Endothelial cell of umbilical vein (primary cell): Measurements from ENCODE around the gene MAP1B. TPM values are rescaled to one million over a fixed set of nuclear protein-coding genes. Genes with fewer than 3 reads are reported as not detected.

Source experiments
- BruUV-seq: library from RNA; stranded (reverse); fragments of 400-500 nt; replicated peaks from 2 replicates; lab custom pipeline; 2021; lab: Mats Ljungman, UMichigan
- CTCF ChIA-PET: fragments of 300-600, 350-600 bp; sonication (Branson Sonifier 250); formaldehyde crosslinking; loops from one replicate; lab custom pipeline; 2021; ENCODE audit warnings: antibody characterized with exemption, inconsistent platforms; lab: Charles Lee
- POLR2A ChIA-PET: fragments of 300-600, 350-600 bp; sonication (Branson Sonifier 250); formaldehyde crosslinking; loops from one replicate; lab custom pipeline; 2021; ENCODE audit warnings: antibody characterized with exemption, inconsistent platforms; lab: Charles Lee
- DNase-seq: peaks from one replicate; pipeline ENCODE4 v3.0.0-alpha.2; 2011; ENCODE audit warnings: low read depth, low spot score
- FAIRE-seq: peaks from 2 replicates; lab custom pipeline; 2011; peaks lifted over from hg19 to GRCh38; lab: Jason Lieb, UNC
- H2AFZ ChIP-seq: 2 replicates; pipeline ENCODE4 v1.6.0; 2012; ENCODE audit warnings: low read depth, low read length, control low read depth, inconsistent platforms
- H3K27ac ChIP-seq: 2 replicates; pipeline ENCODE4 v1.5.1; 2011; ENCODE audit warnings: low read depth, mild to moderate bottlenecking, control low read depth, low read length, moderate library complexity; ENCODE audit not compliant: insufficient read depth
- H3K27me3 ChIP-seq, 2 experiments: 2 replicates each; pipeline versions ENCODE4 v1.6.0 to v1.6.1; 2011; ENCODE audit warnings: low read length in 2 of 2, mixed read lengths in 1 of 2; ENCODE audit not compliant: control insufficient read depth in 2 of 2, insufficient read depth in 2 of 2
- H3K36me3 ChIP-seq, 2 experiments: 2 replicates in 1 of 2; 3 replicates in 1 of 2; pipeline ENCODE4 v1.5.1; 2011; ENCODE audit warnings: low read length in 2 of 2, mild to moderate bottlenecking in 1 of 2, moderate library complexity in 1 of 2; ENCODE audit not compliant: control insufficient read depth in 2 of 2, insufficient read depth in 2 of 2; ENCODE audit errors: extremely low read depth in 1 of 2
- H3K4me1 ChIP-seq: 3 replicates; pipeline ENCODE4 v1.5.1; 2011; ENCODE audit warnings: mild to moderate bottlenecking, low read length; ENCODE audit not compliant: control insufficient read depth, insufficient read depth; ENCODE audit errors: extremely low read depth
- H3K4me2 ChIP-seq: 2 replicates; pipeline ENCODE4 v1.6.1; 2011; ENCODE audit warnings: low read length, control low read depth, mixed read lengths; ENCODE audit not compliant: insufficient read depth
- H3K4me3 ChIP-seq, 3 experiments: fragments of 200-600 bp in 1 of 3; sonication (generic), shearing (Covaris generic) in 1 of 3; replicated peaks in 1 of 3; 2 replicates each; pipeline ENCODE4 v1.5.1; 2011 to 2016; ENCODE audit warnings: control low read depth in 3 of 3, low read length in 3 of 3, mild to moderate bottlenecking in 2 of 3, inconsistent platforms in 1 of 3, low read depth in 1 of 3, moderate library complexity in 1 of 3; ENCODE audit not compliant: insufficient read depth in 1 of 3
- H3K79me2 ChIP-seq: 2 replicates; pipeline ENCODE4 v1.6.0; 2012; ENCODE audit warnings: low read length, inconsistent platforms; ENCODE audit not compliant: control insufficient read depth, insufficient read depth
- H3K9ac ChIP-seq: replicated peaks from 2 replicates; pipeline ENCODE3; 2011; ENCODE audit warnings: low read length, control low read depth; ENCODE audit not compliant: insufficient read depth; ENCODE audit errors: extremely low read depth
- H3K9me1 ChIP-seq: replicated peaks from 3 replicates; pipeline ENCODE4 v1.6.0; 2011; ENCODE audit warnings: mild to moderate bottlenecking, low read length; ENCODE audit not compliant: control insufficient read depth, insufficient read depth; ENCODE audit errors: extremely low read depth
- H3K9me3 ChIP-seq: replicated peaks from 2 replicates; pipeline ENCODE4 v1.5.1; 2012; ENCODE audit warnings: low read length, inconsistent platforms; ENCODE audit not compliant: control insufficient read depth, insufficient read depth
- H4K20me1 ChIP-seq: replicated peaks from 2 replicates; pipeline ENCODE3; 2011; ENCODE audit warnings: mild to moderate bottlenecking, low read length; ENCODE audit not compliant: control insufficient read depth, insufficient read depth; ENCODE audit errors: extremely low read depth
- CTCF ChIP-seq, 2 donors: IDR thresholded peaks; 1 replicate in 1 of 2; 2 replicates in 1 of 2; pipeline ENCODE4 v1.5.1; 2011; ENCODE audit warnings: low read length in 2 of 2, mild to moderate bottlenecking in 2 of 2, moderate library complexity in 2 of 2, control low read depth in 1 of 2, inconsistent platforms in 1 of 2, low read depth in 1 of 2; ENCODE audit not compliant: insufficient read depth in 1 of 2; ENCODE audit errors: extremely low read depth in 1 of 2
- EZH2 ChIP-seq: IDR thresholded peaks from 2 replicates; pipeline ENCODE4 v1.6.1; 2012; ENCODE audit warnings: borderline replicate concordance, low read depth, mild to moderate bottlenecking, moderate library complexity, low read length, inconsistent platforms; ENCODE audit not compliant: severe bottlenecking
- FOS ChIP-seq: IDR thresholded peaks from 2 replicates; pipeline ENCODE4 v1.6.1; 2011; ENCODE audit warnings: mild to moderate bottlenecking, low read length, moderate library complexity, borderline replicate concordance; ENCODE audit not compliant: insufficient read depth
- GATA2 ChIP-seq: IDR thresholded peaks from 2 replicates; pipeline ENCODE4 v1.7.0; 2011; ENCODE audit warnings: low read depth, mild to moderate bottlenecking, moderate library complexity, mixed read lengths, low read length; ENCODE audit not compliant: insufficient read length, insufficient read depth
- JUN ChIP-seq: IDR thresholded peaks from 2 replicates; pipeline ENCODE4 v1.6.1; 2011; ENCODE audit warnings: borderline replicate concordance, low read depth; ENCODE audit not compliant: insufficient read length, insufficient read depth
- MAX ChIP-seq: IDR thresholded peaks from 2 replicates; pipeline ENCODE4 v1.6.1; 2011; ENCODE audit not compliant: insufficient read depth, insufficient read length
- MYC ChIP-seq: IDR thresholded peaks from one replicate; pipeline ENCODE4 v1.6.1; 2011; ENCODE audit warnings: mild to moderate bottlenecking, low read depth, low read length
- POLR2A ChIP-seq: IDR thresholded peaks from 2 replicates; pipeline ENCODE4 v1.6.1; 2012; ENCODE audit warnings: low read depth, mild to moderate bottlenecking, control low read depth, low read length
- POLR2AphosphoS5 ChIP-seq: IDR thresholded peaks from 2 replicates; pipeline ENCODE4 v1.6.1; 2012; ENCODE audit warnings: low read depth, mild to moderate bottlenecking, control low read depth, low read length, moderate library complexity; ENCODE audit not compliant: insufficient read depth
- dilution Hi-C: fragments of 300-500 bp; cut with MboI; formaldehyde crosslinking; loops from one replicate; pipeline ENCODE4 v1.15.0; 2019; ENCODE audit warnings: low sequenced_read_pairs; ENCODE audit not compliant: extremely low pct_ligation_motif_present
- intact Hi-C: fragments of 100-400 bp; cut with micrococcal nuclease; formaldehyde crosslinking; loops from one replicate; pipeline ENCODE4 v1.10.0; 2022
- polyA plus RNA-seq, 4 experiments: library from polyadenylated mRNA; depleted of rRNA in 3 of 4; stranded (reverse) in 3 of 4; unstranded in 1 of 4; fragments of >200 nt; gene quantifications; 2 replicates each; pipeline versions ENCODE4 v1.2.1 to v1.2.3, GENCODE V29; 2011 to 2012; ENCODE audit warnings: missing spikeins in 1 of 4
- total RNA-seq: library from RNA; stranded (reverse); gene quantifications from 2 replicates; pipeline ENCODE4 v1.2.3, GENCODE V29; 2021

MAP1B gene
- total and polyA plus RNA-seq, 2 donors (not counting 3 experiments of a cell fraction or from before 2014, with no cell fraction given) = 55.9 to 263 TPM

GRCh38 chr5:72226950-72227349 is 119.7 kb downstream of the MAP1B start:
- DNase-seq (no peak), FAIRE-seq (no peak)
- no peak overlapping the region for H3K4me2 ChIP-seq
- ChIA-PET CTCF (no interaction called here), POLR2A (no interaction called here)
- H3K79me2 ChIP-seq = no peaks in the 10 kb centered on the region
- H3K27me3 ChIP-seq = no peaks in the 10 kb centered on the region
- intact Hi-C loops = no loop called here
- H3K36me3 ChIP-seq = peaks cover 11 to 20% of the 10 kb centered on the region in 2 experiments
- H4K20me1 ChIP-seq = no peaks in the 10 kb centered on the region
- no peaks in the 10 kb centered on the region for H3K9me3 ChIP-seq
- no peaks in the 10 kb centered on the region for H3K9me1 ChIP-seq
- H3K27ac ChIP-seq = no peak overlapping the region
- H3K4me1 ChIP-seq = peaks cover 4% of the 10 kb centered on the region
- TF ChIP-seq POLR2AphosphoS5 = no peak
- TF ChIP-seq EZH2 = no peak
- TF ChIP-seq MYC = no peak
- TF ChIP-seq JUN = no peak
- TF ChIP-seq GATA2 = no peak
- no peak for TF ChIP-seq CTCF (IDR thresholded peaks at IDR 0.05; ENCODE audit: extremely low read depth in 1 of 2, insufficient read depth in 1 of 2, low read depth in 1 of 2, low read length in 2 of 2)
- no peak for TF ChIP-seq FOS
- no peak for TF ChIP-seq MAX
- TF ChIP-seq POLR2A = no peak
- dilution Hi-C loops = no loop called here
- no peak overlapping the region for H3K9ac ChIP-seq
- no TSS peak for BruUV-seq
- H3K4me3 ChIP-seq = no peak overlapping the region
- H2AFZ ChIP-seq = no peak overlapping the region
